Measurements from ENCODE around the gene SOX18. TPM values are rescaled to one million over a fixed set of nuclear protein-coding genes. Genes with fewer than 3 reads are reported as not detected.

The SOX18 gene
- total and polyA plus RNA-seq, 8 donors = 0.58 to 26.6 (median 8.7) TPM

- 53 to 67% (median 63%) methylated on average over 3 of the region's 3 CpGs for WGBS, 5 donors
- intact Hi-C loops (cut with DNase I; ENCODE audit: low total_unique reads) = no loop called here
- peaks cover 11 to 36% (median 35%) of the 10 kb centered on the region in 4 donors for H3K36me3 ChIP-seq
- no peaks in the 10 kb centered on the region for H3K9me3 ChIP-seq
- H3K4me3 ChIP-seq = no peak overlapping the region
- TF ChIP-seq, protein P1, sequence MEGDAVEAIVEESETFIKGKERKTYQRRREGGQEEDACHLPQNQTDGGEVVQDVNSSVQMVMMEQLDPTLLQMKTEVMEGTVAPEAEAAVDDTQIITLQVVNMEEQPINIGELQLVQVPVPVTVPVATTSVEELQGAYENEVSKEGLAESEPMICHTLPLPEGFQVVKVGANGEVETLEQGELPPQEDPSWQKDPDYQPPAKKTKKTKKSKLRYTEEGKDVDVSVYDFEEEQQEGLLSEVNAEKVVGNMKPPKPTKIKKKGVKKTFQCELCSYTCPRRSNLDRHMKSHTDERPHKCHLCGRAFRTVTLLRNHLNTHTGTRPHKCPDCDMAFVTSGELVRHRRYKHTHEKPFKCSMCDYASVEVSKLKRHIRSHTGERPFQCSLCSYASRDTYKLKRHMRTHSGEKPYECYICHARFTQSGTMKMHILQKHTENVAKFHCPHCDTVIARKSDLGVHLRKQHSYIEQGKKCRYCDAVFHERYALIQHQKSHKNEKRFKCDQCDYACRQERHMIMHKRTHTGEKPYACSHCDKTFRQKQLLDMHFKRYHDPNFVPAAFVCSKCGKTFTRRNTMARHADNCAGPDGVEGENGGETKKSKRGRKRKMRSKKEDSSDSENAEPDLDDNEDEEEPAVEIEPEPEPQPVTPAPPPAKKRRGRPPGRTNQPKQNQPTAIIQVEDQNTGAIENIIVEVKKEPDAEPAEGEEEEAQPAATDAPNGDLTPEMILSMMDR (IDR thresholded peaks at IDR 0.05) = no peak
- TF ChIP-seq POLR2AphosphoS5 (IDR thresholded peaks at IDR 0.05) (no peak), EP300 (IDR thresholded peaks at IDR 0.05) (no peak)
- H3K27ac ChIP-seq = no peak overlapping the region
- peaks cover 29 to 55% (median 50%) of the 10 kb centered on the region in 4 donors for H3K4me1 ChIP-seq
- peaks cover 0 to 68% (median 60%) of the 10 kb centered on the region in 3 donors for H3K27me3 ChIP-seq
- DNase-seq = no peak
Observed at GRCh38 chr20:64037199-64037497, 12.3 kb downstream of the SOX18 start.

DNA sequence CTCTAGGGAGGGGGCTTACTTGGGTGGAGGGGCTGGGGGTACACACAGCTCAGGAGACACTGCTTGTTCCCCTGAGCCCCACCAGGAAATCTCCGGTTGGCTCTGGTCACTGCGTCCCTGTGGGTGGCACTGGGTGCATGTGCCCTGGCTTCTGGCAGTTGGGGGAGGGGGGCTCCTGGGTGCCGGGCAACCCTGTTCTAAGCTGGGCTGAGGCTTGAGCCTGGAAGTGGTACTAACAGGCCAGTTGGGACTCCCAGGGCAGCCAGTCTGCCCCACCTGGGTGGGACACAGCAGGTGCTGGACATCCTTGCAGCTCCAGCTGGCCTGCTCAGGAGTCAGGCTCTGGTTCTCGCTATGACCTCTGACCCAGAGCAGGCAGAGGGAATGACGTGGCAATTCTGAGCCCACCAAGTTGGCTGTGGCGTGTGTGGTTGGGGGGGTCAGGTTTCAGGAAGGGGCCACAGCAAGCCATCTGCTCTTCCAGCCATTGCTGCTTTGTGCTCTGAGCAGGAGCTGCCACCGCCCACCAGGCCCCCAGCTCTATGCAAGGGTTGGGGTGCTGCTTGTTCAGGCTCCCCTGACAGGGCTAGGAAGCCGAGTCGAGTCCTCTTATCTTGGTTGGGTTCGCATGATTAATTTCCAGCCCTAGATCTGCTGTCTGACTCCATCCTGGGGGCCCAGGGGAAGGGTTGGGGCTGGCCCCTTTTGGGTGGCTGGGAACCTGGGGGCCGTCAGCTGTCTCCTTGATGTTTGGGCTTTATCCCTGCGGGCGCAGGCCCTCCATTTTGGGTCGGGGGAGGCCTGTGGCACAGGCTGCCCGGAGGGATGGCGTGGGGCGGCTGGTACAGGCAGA, 12.9 kb downstream of the SOX18 start:
- H3K4me1 ChIP-seq = peaks cover 23 to 50% (median 45%) of the 10 kb centered on the region in 4 donors
- no peak overlapping the region for H3K4me3 ChIP-seq
- H3K27me3 ChIP-seq = peaks cover 0 to 62% (median 54%) of the 10 kb centered on the region in 3 donors
- intact Hi-C loops (cut with DNase I; ENCODE audit: low total_unique reads) = no loop called here
- no peak overlapping the region for H3K27ac ChIP-seq
- DNase-seq = no peak
- no peaks in the 10 kb centered on the region for H3K9me3 ChIP-seq
- H3K36me3 ChIP-seq = peaks cover 15 to 42% (median 41%) of the 10 kb centered on the region in 4 donors
- TF ChIP-seq, protein P1 (IDR thresholded peaks at IDR 0.05) = no peak
- TF ChIP-seq POLR2AphosphoS5 (IDR thresholded peaks at IDR 0.05) (no peak), POLR2A (IDR thresholded peaks at IDR 0.05) (no peak)
- WGBS, 5 donors = 46 to 62% (median 49%) methylated on average over 12 to 17 of the region's 17 CpGs

DNA sequence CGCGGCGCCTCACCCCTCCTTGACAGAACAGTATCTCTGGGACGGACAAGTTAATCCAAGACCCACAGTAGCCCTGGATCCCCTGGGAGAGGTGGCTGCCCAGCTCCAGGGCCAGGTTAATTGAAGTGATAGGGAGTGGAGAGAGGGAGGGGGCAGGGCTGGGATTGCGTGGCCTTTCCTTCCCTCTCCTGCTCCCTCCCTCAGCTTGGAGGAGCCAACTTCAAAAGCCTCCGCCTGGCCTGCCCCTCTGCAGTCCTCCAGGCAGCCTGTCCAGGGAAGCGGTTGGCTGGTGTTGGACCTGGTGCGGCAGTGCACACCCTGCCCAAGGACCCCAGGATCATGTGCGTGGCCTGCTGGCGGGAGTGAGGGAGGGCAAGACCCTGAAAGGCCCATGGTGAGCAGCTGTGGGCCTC, 13.5 kb downstream of the SOX18 start, which contains the start of gene C20orf204:
Gene C20orf204, plus strand, starts transcription at position 250 of the 413 bp plus-strand sequence. Its CDS starts 142 bp downstream, at position 392.
- intact Hi-C loops (cut with DNase I; ENCODE audit: low total_unique reads) = no loop called here
- H3K4me3 ChIP-seq = no peak within 1 kb of the TSS
- H3K27ac ChIP-seq = no peak within 1 kb of the TSS
- WGBS, 5 donors = 58 to 69% (median 65%) methylated on average over 6 to 10 of the region's 10 CpGs
- TF ChIP-seq POLR2AphosphoS5 (IDR thresholded peaks at IDR 0.05) = no peak
- no peak for TF ChIP-seq POLR2A (IDR thresholded peaks at IDR 0.05)
- no peak for TF ChIP-seq EP300 (IDR thresholded peaks at IDR 0.05)
- TF ChIP-seq, protein P1 (IDR thresholded peaks at IDR 0.05) = no peak
- H3K9me3 ChIP-seq = no peaks in the 10 kb centered on the region
- DNase-seq = no peak
- peaks cover 23 to 48% (median 40%) of the 10 kb centered on the region in 4 donors for H3K4me1 ChIP-seq
- H3K36me3 ChIP-seq = peaks cover 16 to 48% (median 47%) of the 10 kb centered on the region in 4 donors
- peaks cover 0 to 56% (median 48%) of the 10 kb centered on the region in 3 donors for H3K27me3 ChIP-seq

- Histone ChIP-seq H3K9me3 (no peaks in the 10 kb centered on the region), H3K4me1 (peaks cover 23 to 54% (median 38%) of the 10 kb centered on the region in 4 donors), H3K4me3 (no peak overlapping the region), H3K36me3 (peaks cover 18 to 54% (median 53%) of the 10 kb centered on the region in 4 donors), H3K27ac (no peak overlapping the region), H3K27me3 (peaks cover 0 to 49% (median 42%) of the 10 kb centered on the region in 3 donors)
- DNase-seq = no peak
- TF ChIP-seq, protein P1 (IDR thresholded peaks at IDR 0.05) = no peak
- TF ChIP-seq POLR2A (IDR thresholded peaks at IDR 0.05) = no peak
- TF ChIP-seq POLR2AphosphoS5 (IDR thresholded peaks at IDR 0.05) = no peak
- no peak for TF ChIP-seq EP300 (IDR thresholded peaks at IDR 0.05)
- 79 to 83% (median 79%) methylated on average over 13 to 17 of the region's 17 CpGs for WGBS, 5 donors
- intact Hi-C loops (cut with DNase I; ENCODE audit: low total_unique reads) = no loop called here
Observed at GRCh38 chr20:64035066-64035932, 14.1 kb downstream of the SOX18 start.
